Measurements from ENCODE around the gene VIPR1.

Gene VIPR1

DNA sequence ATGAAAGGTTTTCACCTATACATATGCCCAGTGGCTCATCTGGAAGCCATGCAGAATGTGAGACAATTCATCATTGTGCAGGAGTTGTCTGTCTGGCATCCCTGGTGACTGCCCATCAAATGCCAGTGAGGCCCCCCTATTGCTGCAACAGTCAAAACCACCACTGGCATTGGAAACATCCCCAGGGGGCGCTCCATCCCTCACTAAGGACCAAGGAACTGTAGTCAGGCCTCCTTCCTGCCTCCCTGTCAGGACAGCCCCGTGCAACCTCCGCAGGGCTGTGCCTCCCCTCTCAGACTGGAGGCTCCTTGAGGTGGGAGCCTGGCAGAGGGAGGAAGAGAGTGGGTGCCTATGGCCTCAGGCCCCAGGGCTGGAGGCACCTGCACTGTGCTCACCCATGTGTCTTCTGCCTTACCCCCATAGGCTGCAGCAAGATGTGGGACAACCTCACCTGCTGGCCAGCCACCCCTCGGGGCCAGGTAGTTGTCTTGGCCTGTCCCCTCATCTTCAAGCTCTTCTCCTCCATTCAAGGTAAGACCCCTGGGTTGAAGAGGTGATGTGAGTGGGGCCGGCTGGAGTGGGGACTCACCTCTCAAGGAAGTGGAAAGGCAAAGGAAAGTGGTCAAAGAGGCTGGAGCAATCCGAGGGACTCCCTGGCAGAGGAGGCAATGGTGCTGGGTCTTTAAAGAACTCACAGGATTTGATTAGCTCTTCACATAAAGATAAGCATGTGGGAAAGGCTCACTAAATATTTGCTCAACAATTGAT lies 16.5 kb downstream of the VIPR1 start:
- no peaks in the 10 kb centered on the region for H3K9me2 ChIP-seq (replicated peaks; ENCODE audit: insufficient read depth, low read length)
- H3K27ac ChIP-seq (ENCODE audit: low read length), result no peak overlapping the region
- H3K9ac ChIP-seq (ENCODE audit: low read length), result no peak overlapping the region
- no peaks in the 10 kb centered on the region for H3F3A ChIP-seq (ENCODE audit: insufficient read depth, low read length)
- no peak overlapping the region for H2AFZ ChIP-seq (ENCODE audit: low read length)
- H3K4me3 ChIP-seq (ENCODE audit: low read length), result no peak overlapping the region
- H4K20me1 ChIP-seq (ENCODE audit: insufficient read depth, low read length), result no peaks in the 10 kb centered on the region
- H3K4me2 ChIP-seq (ENCODE audit: low read depth, low read length), result no peak overlapping the region
- H3K36me3 ChIP-seq (replicated peaks; ENCODE audit: insufficient read depth, low read length), result no peaks in the 10 kb centered on the region
- no peaks in the 10 kb centered on the region for H3K9me3 ChIP-seq (replicated peaks; ENCODE audit: insufficient read depth, low read length)
- no peaks in the 10 kb centered on the region for H3K79me2 ChIP-seq (ENCODE audit: low read length)
- TF ChIP-seq, protein P1, sequence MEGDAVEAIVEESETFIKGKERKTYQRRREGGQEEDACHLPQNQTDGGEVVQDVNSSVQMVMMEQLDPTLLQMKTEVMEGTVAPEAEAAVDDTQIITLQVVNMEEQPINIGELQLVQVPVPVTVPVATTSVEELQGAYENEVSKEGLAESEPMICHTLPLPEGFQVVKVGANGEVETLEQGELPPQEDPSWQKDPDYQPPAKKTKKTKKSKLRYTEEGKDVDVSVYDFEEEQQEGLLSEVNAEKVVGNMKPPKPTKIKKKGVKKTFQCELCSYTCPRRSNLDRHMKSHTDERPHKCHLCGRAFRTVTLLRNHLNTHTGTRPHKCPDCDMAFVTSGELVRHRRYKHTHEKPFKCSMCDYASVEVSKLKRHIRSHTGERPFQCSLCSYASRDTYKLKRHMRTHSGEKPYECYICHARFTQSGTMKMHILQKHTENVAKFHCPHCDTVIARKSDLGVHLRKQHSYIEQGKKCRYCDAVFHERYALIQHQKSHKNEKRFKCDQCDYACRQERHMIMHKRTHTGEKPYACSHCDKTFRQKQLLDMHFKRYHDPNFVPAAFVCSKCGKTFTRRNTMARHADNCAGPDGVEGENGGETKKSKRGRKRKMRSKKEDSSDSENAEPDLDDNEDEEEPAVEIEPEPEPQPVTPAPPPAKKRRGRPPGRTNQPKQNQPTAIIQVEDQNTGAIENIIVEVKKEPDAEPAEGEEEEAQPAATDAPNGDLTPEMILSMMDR (IDR thresholded peaks at IDR 0.05; ENCODE audit: low read length), result peak; percentile 19; the same call in 1 of the 2 replicates
- TF ChIP-seq EZH2 (optimal IDR thresholded peaks at IDR 0.05; ENCODE audit: low read depth, low read length), result no peak
- DNase-seq, result no peak
- H3K4me1 ChIP-seq (ENCODE audit: low read length), result no peaks in the 10 kb centered on the region
- H3K27me3 ChIP-seq (replicated peaks; ENCODE audit: insufficient read depth, low read length), result no peaks in the 10 kb centered on the region

DNA sequence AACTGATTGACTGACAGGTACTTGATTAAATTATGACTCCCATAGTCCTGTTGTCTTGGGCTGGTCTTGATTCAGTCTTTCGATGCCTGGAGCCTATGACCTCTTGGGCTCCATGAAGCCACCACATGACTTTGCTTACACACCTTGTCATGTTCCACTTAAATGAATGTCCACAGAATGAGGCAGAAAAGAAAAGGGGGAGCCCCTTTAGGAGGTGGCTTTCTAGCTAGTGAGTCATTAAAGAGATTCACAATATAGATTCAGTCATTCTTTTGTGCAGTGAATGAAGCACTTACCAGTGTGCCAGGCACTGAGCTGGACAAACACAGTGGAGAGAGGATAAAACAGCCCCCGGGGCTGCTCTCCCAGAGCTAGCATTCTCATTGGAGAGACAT lies 17.1 kb downstream of the VIPR1 start:
- Histone ChIP-seq H3K4me3 (ENCODE audit: low read length) (no peak overlapping the region), H3K4me1 (ENCODE audit: low read length) (no peaks in the 10 kb centered on the region), H3K9ac (ENCODE audit: low read length) (no peak overlapping the region), H3K9me3 (replicated peaks; ENCODE audit: insufficient read depth, low read length) (no peaks in the 10 kb centered on the region), H3K27me3 (replicated peaks; ENCODE audit: insufficient read depth, low read length) (no peaks in the 10 kb centered on the region), H3K36me3 (replicated peaks; ENCODE audit: insufficient read depth, low read length) (no peaks in the 10 kb centered on the region), H4K20me1 (ENCODE audit: insufficient read depth, low read length) (no peaks in the 10 kb centered on the region), H3F3A (ENCODE audit: insufficient read depth, low read length) (no peaks in the 10 kb centered on the region), H3K79me2 (ENCODE audit: low read length) (no peaks in the 10 kb centered on the region), H3K4me2 (ENCODE audit: low read depth, low read length) (no peak overlapping the region), H2AFZ (ENCODE audit: low read length) (no peak overlapping the region), H3K9me2 (replicated peaks; ENCODE audit: insufficient read depth, low read length) (no peaks in the 10 kb centered on the region), H3K27ac (ENCODE audit: low read length) (no peak overlapping the region)
- TF ChIP-seq EZH2 (optimal IDR thresholded peaks at IDR 0.05; ENCODE audit: low read depth, low read length), result no peak
- no peak for TF ChIP-seq EZH2phosphoT487 (IDR thresholded peaks at IDR 0.05; ENCODE audit: low read length)
- TF ChIP-seq, protein P1 (IDR thresholded peaks at IDR 0.05; ENCODE audit: low read length), result no peak
- DNase-seq, result no peak

DNA sequence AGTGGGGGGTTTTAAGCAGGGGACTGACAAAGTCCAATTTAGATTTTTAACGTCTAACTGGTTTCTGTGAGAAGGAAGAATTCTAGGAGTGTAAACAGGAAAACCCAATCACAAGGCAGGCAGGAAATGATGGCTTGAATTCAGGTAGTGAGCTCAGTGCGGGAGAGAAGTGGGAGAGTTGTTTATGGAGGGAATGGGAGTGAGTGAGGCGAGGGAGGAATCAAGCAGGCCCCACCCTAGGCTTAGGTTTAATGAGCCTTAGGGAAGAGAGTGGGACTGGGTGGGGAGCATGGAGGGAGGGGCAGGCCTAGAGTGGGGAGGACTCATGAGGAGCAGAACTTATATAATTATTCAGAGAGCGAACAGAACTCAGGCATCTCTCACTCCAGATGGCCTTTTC lies 17.9 kb downstream of the VIPR1 start:
- H3K4me1 ChIP-seq (ENCODE audit: low read length), result no peaks in the 10 kb centered on the region
- TF ChIP-seq EZH2 (optimal IDR thresholded peaks at IDR 0.05; ENCODE audit: low read depth, low read length), result no peak
- TF ChIP-seq, protein P1 (IDR thresholded peaks at IDR 0.05; ENCODE audit: low read length), result no peak
- no peaks in the 10 kb centered on the region for H3K79me2 ChIP-seq (ENCODE audit: low read length)
- no peak overlapping the region for H3K4me3 ChIP-seq (ENCODE audit: low read length)
- no peak overlapping the region for H3K9ac ChIP-seq (ENCODE audit: low read length)
- H3K4me2 ChIP-seq (ENCODE audit: low read depth, low read length), result no peak overlapping the region
- H2AFZ ChIP-seq (ENCODE audit: low read length), result no peak overlapping the region
- H3K36me3 ChIP-seq (replicated peaks; ENCODE audit: insufficient read depth, low read length), result no peaks in the 10 kb centered on the region
- no peaks in the 10 kb centered on the region for H4K20me1 ChIP-seq (ENCODE audit: insufficient read depth, low read length)
- no peaks in the 10 kb centered on the region for H3K27me3 ChIP-seq (replicated peaks; ENCODE audit: insufficient read depth, low read length)
- no peaks in the 10 kb centered on the region for H3F3A ChIP-seq (ENCODE audit: insufficient read depth, low read length)
- no peak for DNase-seq
- H3K9me2 ChIP-seq (replicated peaks; ENCODE audit: insufficient read depth, low read length), result no peaks in the 10 kb centered on the region
- H3K9me3 ChIP-seq (replicated peaks; ENCODE audit: insufficient read depth, low read length), result no peaks in the 10 kb centered on the region
- no peak overlapping the region for H3K27ac ChIP-seq (ENCODE audit: low read length)
